DND-41 (cell line): Measurements from ENCODE around the gene GRIN1.

Experiments
- ATAC-seq: fragments of 200-7000 bp; cut with Tn5 transposase; 3 replicates; pipeline ENCODE4 v1.9.1; 2021; ENCODE audit warnings: low read depth; ENCODE audit not compliant: insufficient read depth
- DNase-seq: peaks from one replicate; pipeline ENCODE4 v3.0.0-alpha.2; 2020
- H2AFZ ChIP-seq: 2 replicates; pipeline ENCODE4 v1.6.0; 2012; ENCODE audit warnings: low read depth, low read length
- H3K27ac ChIP-seq: 2 replicates; pipeline ENCODE4 v1.5.1; 2012; ENCODE audit warnings: low read length, inconsistent platforms
- H3K27me3 ChIP-seq: fragments of 200-600 bp; sonication (generic); 2 replicates; pipeline ENCODE4 v1.6.0; 2012; ENCODE audit warnings: low read length, mild to moderate bottlenecking, inconsistent platforms; ENCODE audit not compliant: insufficient read depth, poor library complexity
- H3K36me3 ChIP-seq: 2 replicates; pipeline ENCODE4 v1.5.1; 2012; ENCODE audit warnings: low read length, inconsistent platforms; ENCODE audit not compliant: insufficient read depth
- H3K4me1 ChIP-seq: 2 replicates; pipeline ENCODE4 v1.5.1; 2012; ENCODE audit warnings: mild to moderate bottlenecking, low read length; ENCODE audit not compliant: insufficient read depth
- H3K4me2 ChIP-seq: 2 replicates; pipeline ENCODE4 v1.6.0; 2012; ENCODE audit warnings: mild to moderate bottlenecking, moderate library complexity, low read length, inconsistent platforms; ENCODE audit not compliant: insufficient read depth
- H3K4me3 ChIP-seq, 2 experiments: fragments of 200-600 bp in 1 of 2; shearing (Covaris generic) in 1 of 2; 2 replicates each; pipeline ENCODE4 v1.5.1; 2012 to 2016; ENCODE audit warnings: inconsistent platforms in 2 of 2, low read length in 2 of 2, mild to moderate bottlenecking in 2 of 2, low read depth in 1 of 2, moderate library complexity in 1 of 2
- H3K79me2 ChIP-seq: 2 replicates; pipeline ENCODE4 v1.6.0; 2012; ENCODE audit warnings: low read length, inconsistent platforms; ENCODE audit not compliant: insufficient read depth
- H3K9ac ChIP-seq: 2 replicates; pipeline ENCODE4 v1.6.0; 2012; ENCODE audit warnings: low read depth, mild to moderate bottlenecking, inconsistent platforms, low read length, moderate library complexity
- H3K9me3 ChIP-seq: 2 replicates; pipeline ENCODE4 v1.5.1; 2012; ENCODE audit warnings: low read length, moderate library complexity, mild to moderate bottlenecking, inconsistent platforms; ENCODE audit not compliant: insufficient read depth, severe bottlenecking
- H4K20me1 ChIP-seq: 2 replicates; pipeline ENCODE4 v1.6.0; 2012; ENCODE audit warnings: low read length; ENCODE audit not compliant: insufficient read depth
- EZH2 ChIP-seq: IDR thresholded peaks from 3 replicates; pipeline ENCODE4 v1.6.1; 2012; ENCODE audit warnings: borderline replicate concordance, low read depth, mild to moderate bottlenecking, moderate library complexity, low read length, inconsistent platforms; ENCODE audit not compliant: severe bottlenecking
- TF ChIP-seq, protein P1 (sequence below): IDR thresholded peaks from 2 replicates; pipeline ENCODE4 v1.5.1; 2012; ENCODE audit warnings: borderline replicate concordance, low read length, moderate library complexity, mild to moderate bottlenecking; ENCODE audit not compliant: poor library complexity, severe bottlenecking; ENCODE audit errors: extremely low read depth

Gene GRIN1

DNA sequence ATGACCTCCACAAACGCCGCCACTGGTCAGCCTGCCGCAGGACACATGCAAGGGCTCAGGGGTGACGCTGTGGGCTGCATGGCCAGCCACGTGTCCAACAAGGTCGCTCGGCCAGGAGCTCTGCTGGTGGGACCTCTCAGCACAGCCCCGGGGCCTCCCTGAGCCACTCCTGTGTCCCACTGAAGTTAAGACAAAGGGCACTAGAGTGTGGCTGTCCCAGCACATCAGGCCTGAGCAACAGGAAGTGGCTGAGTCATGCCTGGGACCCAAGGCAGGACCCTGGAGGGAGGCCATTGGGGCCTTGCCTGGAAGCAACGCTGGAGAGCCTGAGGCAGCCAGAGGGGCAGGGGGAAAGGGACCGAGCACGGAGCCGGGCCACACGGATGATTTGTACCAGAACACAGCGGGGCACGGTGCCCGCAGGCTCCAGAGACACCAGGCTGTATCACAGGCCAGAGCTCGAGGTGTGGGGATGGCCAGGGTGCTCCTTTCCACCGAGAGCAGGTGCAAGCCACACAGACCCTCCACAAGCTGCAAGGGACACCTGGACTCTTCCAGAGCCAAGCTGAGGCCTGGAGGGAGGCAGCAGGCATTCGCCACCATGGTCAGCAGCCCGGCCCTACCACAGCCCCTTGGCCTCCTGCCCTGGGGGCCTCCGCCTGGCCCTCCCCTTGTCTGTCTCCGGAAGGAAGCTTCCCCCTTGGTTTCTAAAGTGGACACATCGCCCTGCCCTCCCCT lies 39.4 kb downstream of the GRIN1 start:
- H3K9ac ChIP-seq = no peak overlapping the region
- no peak overlapping the region for H3K27ac ChIP-seq
- DNase-seq = no peak
- peaks cover 30% of the 10 kb centered on the region for H3K36me3 ChIP-seq
- TF ChIP-seq EZH2 = no peak
- TF ChIP-seq, protein P1, sequence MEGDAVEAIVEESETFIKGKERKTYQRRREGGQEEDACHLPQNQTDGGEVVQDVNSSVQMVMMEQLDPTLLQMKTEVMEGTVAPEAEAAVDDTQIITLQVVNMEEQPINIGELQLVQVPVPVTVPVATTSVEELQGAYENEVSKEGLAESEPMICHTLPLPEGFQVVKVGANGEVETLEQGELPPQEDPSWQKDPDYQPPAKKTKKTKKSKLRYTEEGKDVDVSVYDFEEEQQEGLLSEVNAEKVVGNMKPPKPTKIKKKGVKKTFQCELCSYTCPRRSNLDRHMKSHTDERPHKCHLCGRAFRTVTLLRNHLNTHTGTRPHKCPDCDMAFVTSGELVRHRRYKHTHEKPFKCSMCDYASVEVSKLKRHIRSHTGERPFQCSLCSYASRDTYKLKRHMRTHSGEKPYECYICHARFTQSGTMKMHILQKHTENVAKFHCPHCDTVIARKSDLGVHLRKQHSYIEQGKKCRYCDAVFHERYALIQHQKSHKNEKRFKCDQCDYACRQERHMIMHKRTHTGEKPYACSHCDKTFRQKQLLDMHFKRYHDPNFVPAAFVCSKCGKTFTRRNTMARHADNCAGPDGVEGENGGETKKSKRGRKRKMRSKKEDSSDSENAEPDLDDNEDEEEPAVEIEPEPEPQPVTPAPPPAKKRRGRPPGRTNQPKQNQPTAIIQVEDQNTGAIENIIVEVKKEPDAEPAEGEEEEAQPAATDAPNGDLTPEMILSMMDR = no peak
- no peaks in the 10 kb centered on the region for H3K9me3 ChIP-seq
- ATAC-seq = no peak
- H3K4me2 ChIP-seq = no peak overlapping the region
- peaks cover 31% of the 10 kb centered on the region for H4K20me1 ChIP-seq
- no peaks in the 10 kb centered on the region for H3K4me1 ChIP-seq
- H3K4me3 ChIP-seq = no peak overlapping the region
- H2AFZ ChIP-seq = no peak overlapping the region
- no peaks in the 10 kb centered on the region for H3K27me3 ChIP-seq
- H3K79me2 ChIP-seq = no peaks in the 10 kb centered on the region

DNA sequence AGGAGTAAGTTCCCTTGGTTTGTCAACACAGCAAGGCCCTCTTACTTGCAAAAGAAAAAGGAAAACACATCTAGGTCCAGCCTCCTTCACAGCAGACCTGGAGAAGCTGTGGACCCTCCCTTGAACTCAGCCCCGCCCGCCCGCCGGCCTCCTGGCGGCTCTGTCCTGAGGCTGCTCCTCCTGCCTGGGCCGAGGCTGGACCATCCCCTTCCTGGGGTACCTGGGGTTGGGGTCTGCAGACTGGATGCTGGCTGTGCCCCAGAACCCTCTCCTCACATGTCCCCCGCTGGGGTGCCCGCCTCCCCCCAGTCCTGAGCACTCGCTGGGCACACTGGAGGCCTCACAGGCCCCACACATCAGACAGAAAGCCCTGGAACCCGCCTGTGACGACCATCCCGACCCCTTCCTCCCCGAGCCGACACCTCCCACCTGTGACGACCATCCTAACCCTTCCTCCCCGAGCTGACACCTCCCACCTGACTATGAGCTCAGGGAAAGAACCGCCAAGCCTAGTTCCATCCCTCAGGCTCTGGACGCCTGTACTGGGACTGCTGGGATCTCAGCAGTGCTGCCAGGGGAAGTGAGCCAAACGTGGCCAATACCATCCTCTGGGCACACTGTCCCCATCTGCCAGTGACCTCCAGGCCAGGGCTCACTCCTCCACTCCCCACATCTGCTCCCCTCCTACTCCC lies 40.1 kb downstream of the GRIN1 start:
- Histone ChIP-seq H3K79me2 (no peaks in the 10 kb centered on the region), H3K4me3 (no peak overlapping the region), H3K4me2 (no peak overlapping the region), H3K9me3 (no peaks in the 10 kb centered on the region), H3K27me3 (no peaks in the 10 kb centered on the region), H2AFZ (no peak overlapping the region), H3K4me1 (no peaks in the 10 kb centered on the region), H4K20me1 (peaks cover 30% of the 10 kb centered on the region), H3K27ac (no peak overlapping the region), H3K9ac (no peak overlapping the region), H3K36me3 (peaks cover 37% of the 10 kb centered on the region)
- no peak for DNase-seq
- no peak for TF ChIP-seq EZH2
- TF ChIP-seq, protein P1 = no peak
- ATAC-seq = no peak

DNA sequence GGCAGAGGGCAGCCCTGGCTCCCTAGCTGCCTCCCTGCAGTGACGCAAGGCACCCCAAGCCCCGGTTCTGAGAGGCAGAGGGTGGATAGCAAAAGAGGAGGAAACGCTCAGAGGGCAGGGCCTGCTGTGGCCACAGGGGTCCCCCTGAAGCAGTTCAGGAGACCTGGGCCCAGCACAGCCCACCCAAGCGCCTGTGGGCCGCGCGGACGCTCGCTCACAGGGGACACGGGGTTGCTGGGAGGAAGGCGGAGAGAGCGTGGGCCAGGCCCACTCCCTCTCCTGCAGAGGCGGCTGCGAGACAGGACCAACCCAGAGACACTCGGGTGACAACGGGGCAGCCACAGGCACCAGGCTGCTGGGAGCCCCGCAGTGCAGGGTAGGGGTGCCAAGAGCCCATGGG lies 40.8 kb downstream of the GRIN1 start:
- ATAC-seq = no peak

More for the DNA sequence above, 40.8 kb downstream of the GRIN1 start:
- Histone ChIP-seq H3K27ac (no peak overlapping the region), H4K20me1 (peaks cover 26% of the 10 kb centered on the region), H3K79me2 (no peaks in the 10 kb centered on the region), H2AFZ (no peak overlapping the region), H3K9ac (no peak overlapping the region), H3K27me3 (no peaks in the 10 kb centered on the region), H3K4me1 (no peaks in the 10 kb centered on the region), H3K9me3 (no peaks in the 10 kb centered on the region), H3K4me3 (no peak overlapping the region), H3K4me2 (no peak overlapping the region), H3K36me3 (peaks cover 43% of the 10 kb centered on the region)
- no peak for TF ChIP-seq EZH2
- TF ChIP-seq, protein P1 = no peak
- DNase-seq = no peak
